Suprapubic skin (tissue), 3 donors: ENCODE data around the gene GNB3.

Source experiments
- EP300 ChIP-seq: sonication (generic); formaldehyde crosslinking; IDR thresholded peaks from one replicate; pipeline ENCODE4 v1.6.1; 2017; ENCODE audit warnings: antibody characterized with exemption
- POLR2A ChIP-seq, 2 donors: fragments of 450-650 bp; IDR thresholded peaks; one replicate each; pipeline ENCODE4 v1.6.1; 2017; ENCODE audit warnings: antibody characterized with exemption in 2 of 2, mild to moderate bottlenecking in 2 of 2, moderate library complexity in 2 of 2
- TF ChIP-seq, protein P1 (sequence below), 2 donors: fragments of 200-600 bp in 1 of 2; fragments of 450-650 bp in 1 of 2; sonication (generic) in 1 of 2; IDR thresholded peaks; one replicate each; pipeline ENCODE4 v1.5.1; 2016 to 2019; ENCODE audit warnings: antibody characterized with exemption in 2 of 2, mild to moderate bottlenecking in 1 of 2, moderate library complexity in 1 of 2

DNA sequence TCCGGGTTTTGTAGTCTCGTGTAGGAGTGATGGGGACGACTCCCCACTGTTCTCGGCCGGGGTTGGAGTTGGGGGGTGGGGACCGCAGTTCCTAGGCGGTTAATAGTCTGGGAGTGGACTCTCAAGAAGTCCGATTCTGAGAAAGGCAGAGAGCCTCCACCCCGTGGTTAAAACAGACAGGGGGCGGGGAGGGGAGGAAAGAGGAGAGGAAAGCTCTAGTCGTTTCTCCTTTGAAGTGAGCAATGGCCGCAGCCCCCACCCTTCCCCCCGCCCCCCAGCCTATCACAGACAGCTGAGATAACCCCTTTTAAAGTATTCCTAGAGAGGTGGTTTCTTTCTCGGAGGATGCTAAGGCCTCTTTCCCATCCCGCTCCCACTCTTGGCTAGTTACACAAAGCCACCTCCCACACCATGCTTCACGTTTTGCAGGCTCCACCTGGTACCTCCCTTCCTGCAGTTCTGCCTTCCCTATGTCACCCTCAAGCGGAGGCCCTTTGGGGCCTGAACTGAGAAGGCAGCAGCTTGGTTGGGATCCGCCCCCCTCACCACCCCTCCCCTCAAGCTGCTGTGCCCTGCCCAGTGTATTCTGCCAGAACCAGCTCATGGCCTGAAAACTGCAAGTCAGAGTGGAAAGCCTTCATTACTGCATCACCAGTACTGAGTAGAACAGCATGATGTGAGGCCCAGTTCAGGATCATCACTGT is 12.1 kb downstream of the GNB3 start:
- no peak for TF ChIP-seq EP300
- TF ChIP-seq, protein P1, sequence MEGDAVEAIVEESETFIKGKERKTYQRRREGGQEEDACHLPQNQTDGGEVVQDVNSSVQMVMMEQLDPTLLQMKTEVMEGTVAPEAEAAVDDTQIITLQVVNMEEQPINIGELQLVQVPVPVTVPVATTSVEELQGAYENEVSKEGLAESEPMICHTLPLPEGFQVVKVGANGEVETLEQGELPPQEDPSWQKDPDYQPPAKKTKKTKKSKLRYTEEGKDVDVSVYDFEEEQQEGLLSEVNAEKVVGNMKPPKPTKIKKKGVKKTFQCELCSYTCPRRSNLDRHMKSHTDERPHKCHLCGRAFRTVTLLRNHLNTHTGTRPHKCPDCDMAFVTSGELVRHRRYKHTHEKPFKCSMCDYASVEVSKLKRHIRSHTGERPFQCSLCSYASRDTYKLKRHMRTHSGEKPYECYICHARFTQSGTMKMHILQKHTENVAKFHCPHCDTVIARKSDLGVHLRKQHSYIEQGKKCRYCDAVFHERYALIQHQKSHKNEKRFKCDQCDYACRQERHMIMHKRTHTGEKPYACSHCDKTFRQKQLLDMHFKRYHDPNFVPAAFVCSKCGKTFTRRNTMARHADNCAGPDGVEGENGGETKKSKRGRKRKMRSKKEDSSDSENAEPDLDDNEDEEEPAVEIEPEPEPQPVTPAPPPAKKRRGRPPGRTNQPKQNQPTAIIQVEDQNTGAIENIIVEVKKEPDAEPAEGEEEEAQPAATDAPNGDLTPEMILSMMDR (IDR thresholded peaks at IDR 0.05) = no peak
- TF ChIP-seq POLR2A (IDR thresholded peaks at IDR 0.05) = no peak
